GM21390 (cell line): ENCODE results near the gene CHRNB1.
"Not testable (repeated sequence)": the region's sequence is repeated elsewhere in the genome, so short reads cannot be mapped to it uniquely, and the experiment has no call there.

Experiments
- ATAC-seq: cut with Tn5 transposase; IDR thresholded peaks from one replicate; pipeline ENCODE4 v1.9.1; 2021; ENCODE audit not compliant: unreplicated experiment

Gene CHRNB1

GRCh38 chr17:7466639-7467341, 21.9 kb downstream of the CHRNB1 start:
- ATAC-seq: no peak

- ATAC-seq: no peak
Observed at GRCh38 chr17:7467498-7467897, 22.6 kb downstream of the CHRNB1 start.

- no peak for ATAC-seq
Observed at GRCh38 chr17:7468290-7468689, 23.4 kb downstream of the CHRNB1 start.

DNA sequence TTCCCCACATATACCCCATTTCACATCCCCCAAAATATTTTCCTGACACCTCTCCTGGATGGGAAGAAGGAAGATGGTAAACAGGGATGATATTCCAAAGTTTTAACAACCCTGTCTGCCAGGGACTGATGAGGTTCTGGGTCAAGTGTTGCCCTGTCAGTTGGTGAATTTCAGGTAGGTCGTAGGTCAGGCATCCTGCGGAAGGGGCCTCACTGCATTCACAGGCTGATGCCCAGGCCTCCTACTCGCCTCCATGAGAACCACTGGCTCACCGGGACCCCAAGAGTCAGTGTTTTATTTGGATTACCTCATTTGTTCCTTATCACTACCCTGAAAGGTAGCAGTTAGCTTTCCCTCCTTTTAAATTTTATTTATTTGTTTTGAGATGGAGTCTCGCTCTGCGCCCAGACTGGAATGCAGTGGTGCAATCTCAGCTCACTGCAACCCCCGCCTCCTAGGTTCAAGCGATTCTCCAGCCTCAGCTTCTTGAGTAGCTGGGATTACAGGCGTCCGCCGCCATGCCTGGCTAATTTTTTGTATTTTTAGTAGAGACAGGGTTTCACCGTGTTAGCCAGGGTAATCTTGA, 24.0 kb downstream of the CHRNB1 start:
- ATAC-seq: no peak

- not testable (repeated sequence) for ATAC-seq
Observed at GRCh38 chr17:7469843-7470242, 25.0 kb downstream of the CHRNB1 start.

DNA sequence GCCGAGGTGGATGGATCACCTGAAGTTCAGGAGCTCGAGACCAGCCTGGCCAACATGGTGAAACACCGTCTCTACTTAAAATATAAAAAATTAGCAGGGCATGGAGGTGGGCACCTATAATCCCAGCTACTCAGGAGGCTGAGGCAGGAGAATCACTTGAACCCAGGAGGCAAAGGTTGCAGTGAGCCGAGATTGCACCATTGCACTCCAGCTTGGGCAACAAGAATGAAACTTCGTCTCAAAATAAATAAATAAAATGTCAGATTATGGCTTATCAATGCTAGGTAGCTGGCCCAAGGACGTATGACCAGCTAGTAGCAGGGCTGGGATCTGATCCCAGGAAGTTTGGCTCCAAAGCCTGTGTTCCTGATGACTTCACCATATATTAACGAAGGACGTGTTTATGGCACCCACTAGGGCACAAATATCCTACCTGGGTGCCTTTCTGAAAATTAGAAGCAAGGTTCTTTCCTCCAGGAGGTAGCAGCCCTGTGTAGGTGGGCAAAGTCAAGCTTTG, 25.7 kb downstream of the CHRNB1 start:
- not testable (repeated sequence) for ATAC-seq

DNA sequence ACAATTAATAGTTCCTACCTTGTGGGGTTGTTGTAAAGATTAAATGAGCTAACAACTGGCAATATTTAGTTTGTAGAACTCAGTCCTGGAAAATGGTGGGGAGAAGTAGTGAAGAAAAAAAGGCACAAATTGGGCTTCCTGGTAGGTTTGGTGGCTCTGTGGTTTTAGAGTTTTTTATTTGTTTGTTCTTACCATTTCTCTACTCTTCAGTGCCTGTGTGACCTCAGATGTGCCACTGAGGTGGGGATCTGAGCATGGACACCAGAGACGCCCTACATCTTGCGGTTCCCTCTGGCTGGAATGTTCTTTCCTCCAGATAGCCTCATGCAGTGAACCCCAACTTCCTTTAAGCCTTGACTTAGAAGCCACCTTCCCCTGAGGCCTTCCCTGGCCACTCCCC, 26.9 kb downstream of the CHRNB1 start:
- ATAC-seq: no peak

DNA sequence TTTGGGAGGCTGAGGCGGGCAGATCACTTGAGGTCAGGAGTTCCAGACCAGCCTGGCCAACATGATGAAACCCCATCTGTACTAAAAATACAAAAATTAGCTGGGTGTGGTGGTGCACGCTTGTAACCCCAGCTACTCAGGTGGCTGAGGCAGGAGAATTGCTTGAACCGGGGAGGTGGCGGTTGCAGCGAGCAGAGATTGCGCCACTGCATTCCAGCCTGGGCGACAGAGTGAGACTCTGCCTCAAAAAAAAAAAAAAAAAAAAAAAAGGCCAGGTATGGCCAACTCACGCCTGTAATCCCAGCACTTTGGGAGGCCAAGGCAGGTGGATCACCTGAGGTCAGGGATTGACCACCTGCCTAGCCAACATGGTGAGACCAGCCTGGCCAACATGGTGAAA, 29.9 kb downstream of the CHRNB1 start:
- not testable (repeated sequence) for ATAC-seq

DNA sequence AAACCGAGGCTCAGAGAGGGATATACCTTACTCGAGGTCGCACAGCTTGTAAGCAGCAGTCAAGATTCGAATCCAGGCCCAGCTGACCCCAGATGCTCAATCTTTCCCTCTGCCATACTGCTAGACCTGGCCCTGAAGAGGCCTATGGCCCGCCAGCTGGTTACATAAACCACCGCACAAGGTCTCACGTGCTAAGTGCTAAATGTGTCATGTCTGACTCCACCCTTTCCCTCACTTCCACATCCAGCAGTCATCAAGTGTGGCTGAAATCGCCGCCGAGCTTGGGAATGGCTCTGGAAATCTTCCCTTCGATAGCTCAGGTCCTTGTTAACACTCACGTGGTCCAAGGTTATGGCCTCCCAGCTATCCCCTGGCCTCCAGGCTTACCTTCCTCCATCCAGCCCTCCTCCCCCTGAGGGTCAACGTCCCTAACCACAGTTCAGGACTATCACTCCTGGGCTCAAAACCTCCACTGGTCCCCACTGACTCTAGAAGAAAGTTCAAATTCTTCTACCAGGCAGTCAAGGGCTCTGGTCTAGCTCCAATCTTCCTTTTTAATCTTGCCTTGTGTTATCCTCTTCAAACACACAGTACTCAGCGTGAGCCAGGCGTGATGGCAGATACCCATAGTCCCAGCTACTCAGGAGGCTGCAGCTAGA, 31.0 kb downstream of the CHRNB1 start:
- no peak for ATAC-seq

- no peak for ATAC-seq
Observed at GRCh38 chr17:7476494-7476893, 31.6 kb downstream of the CHRNB1 start.

DNA sequence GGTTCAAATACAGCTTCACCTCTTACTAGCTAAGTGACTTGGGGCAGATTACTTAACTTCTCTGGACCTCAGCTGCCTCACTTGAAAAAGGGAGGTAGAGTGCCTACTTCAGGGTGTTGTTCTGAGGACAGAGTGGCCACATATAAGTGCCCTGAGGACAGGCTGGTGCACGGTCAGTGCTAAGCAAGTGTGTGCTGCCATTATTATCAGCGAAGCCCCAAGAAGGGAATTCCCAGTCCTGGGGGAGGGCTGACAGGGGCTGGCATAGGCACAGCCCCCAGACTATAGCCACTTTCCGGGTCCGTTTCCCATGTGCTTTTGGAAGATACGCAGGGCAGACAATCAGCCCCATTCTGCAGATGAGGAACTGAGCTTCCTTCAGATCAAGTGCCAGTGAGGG, 32.1 kb downstream of the CHRNB1 start:
- no peak for ATAC-seq

DNA sequence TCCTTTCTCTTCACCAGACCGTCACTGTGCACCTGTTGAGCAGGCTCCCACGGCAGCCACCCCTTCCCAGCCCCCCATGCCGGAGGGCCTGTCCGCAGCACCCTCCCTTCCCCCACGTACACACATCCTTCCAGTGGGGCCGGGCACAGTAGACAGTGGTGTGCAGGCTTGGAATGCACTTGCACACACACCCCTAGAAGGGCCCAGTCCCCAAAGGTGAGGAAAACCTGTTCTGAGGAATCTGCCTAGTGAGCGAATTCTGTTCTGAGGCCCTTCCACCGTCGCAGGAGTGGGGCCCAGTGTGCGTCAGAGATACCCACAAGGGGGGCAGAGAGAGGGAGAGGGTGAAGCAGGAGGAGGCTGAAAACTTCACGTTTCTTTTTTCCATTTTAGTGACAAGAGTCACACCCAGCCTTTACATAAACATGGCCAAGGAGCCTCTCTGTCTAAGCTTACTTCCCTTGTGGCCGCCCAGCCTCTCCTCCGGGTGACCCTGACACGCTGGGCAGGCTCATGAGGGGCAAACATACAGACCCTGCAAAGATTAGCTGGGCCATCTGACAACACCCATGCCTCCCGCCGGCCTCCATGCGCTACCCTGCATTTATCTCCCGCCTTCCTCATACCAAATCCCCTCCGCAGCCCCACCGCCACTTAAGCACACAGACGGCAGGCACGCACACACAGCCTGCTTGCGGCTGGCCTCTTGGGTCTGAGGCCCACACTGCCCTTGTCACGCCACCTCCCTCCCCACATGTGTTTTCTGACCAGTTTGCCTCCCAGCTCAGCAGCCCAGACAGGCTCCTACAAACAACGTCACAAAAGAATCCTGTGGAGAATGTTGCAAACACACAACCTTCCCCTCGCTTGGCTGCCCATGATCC, 32.8 kb downstream of the CHRNB1 start:
- no peak for ATAC-seq

- no peak for ATAC-seq
Observed at GRCh38 chr17:7478276-7479212, 33.7 kb downstream of the CHRNB1 start.

- ATAC-seq: no peak
Observed at GRCh38 chr17:7479213-7480088, 34.6 kb downstream of the CHRNB1 start, which contains the start of gene ZBTB4. Gene ZBTB4 (minus strand): TSS chr17:7479631. CDS start chr17:7466801, 12,830 bp downstream.

DNA sequence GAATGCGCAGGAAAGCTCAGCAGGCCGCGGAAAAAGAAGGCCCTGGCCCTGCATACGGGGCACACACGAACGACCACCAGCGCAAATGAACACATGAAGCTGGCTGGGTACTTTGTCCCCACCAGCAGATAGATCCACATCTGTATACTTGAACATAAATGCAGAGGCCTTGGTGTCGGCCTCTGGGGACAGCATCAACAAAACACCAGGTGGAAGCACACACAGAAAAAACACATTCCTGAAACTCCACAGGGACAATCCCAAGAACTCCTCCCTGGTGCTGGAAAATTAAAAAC, 35.2 kb downstream of the CHRNB1 start:
- ATAC-seq: no peak

GRCh38 chr17:7481275-7481674, 36.4 kb downstream of the CHRNB1 start, which contains the start of gene SLC35G6:
Gene SLC35G6 (plus strand): TSS chr17:7481446. CDS start chr17:7481517, 71 bp downstream.
- ATAC-seq: not testable (repeated sequence)

GRCh38 chr17:7481842-7482741, 37.2 kb downstream of the CHRNB1 start:
- not testable (repeated sequence) for ATAC-seq

GRCh38 chr17:7482742-7483088, 37.9 kb downstream of the CHRNB1 start:
- not testable (repeated sequence) for ATAC-seq
